NT2/D1 (cell line): ENCODE results near the gene EHD3.

Experiments used
- YY1 ChIP-seq: IDR thresholded peaks from 2 replicates; pipeline ENCODE4 v1.6.1; 2011; ENCODE audit not compliant: insufficient read length, insufficient read depth
- ZNF274 ChIP-seq: IDR thresholded peaks from 2 replicates; pipeline ENCODE4 v1.6.1; 2011; ENCODE audit warnings: mild to moderate bottlenecking, low read depth, low read length

- TF ChIP-seq YY1 (no peak), ZNF274 (no peak)
These were observed 66.4 kb downstream of the EHD3 start for GRCh38 chr2:31300309-31300708.
